GM12892 (cell line): ENCODE data around the gene ZER1.

Experiments
- POLR2A ChIP-seq: IDR thresholded peaks from 2 replicates; pipeline ENCODE4 v1.6.1; 2011; ENCODE audit warnings: low read depth, low read length, control low read depth
- POLR2AphosphoS5 ChIP-seq: IDR thresholded peaks from 2 replicates; pipeline ENCODE4 v1.6.1; 2011; ENCODE audit warnings: low read depth, low read length, control low read depth
- TAF1 ChIP-seq: IDR thresholded peaks from 2 replicates; pipeline ENCODE4 v1.6.1; 2011; ENCODE audit warnings: low read depth, mild to moderate bottlenecking, control low read depth, low read length, borderline replicate concordance

DNA sequence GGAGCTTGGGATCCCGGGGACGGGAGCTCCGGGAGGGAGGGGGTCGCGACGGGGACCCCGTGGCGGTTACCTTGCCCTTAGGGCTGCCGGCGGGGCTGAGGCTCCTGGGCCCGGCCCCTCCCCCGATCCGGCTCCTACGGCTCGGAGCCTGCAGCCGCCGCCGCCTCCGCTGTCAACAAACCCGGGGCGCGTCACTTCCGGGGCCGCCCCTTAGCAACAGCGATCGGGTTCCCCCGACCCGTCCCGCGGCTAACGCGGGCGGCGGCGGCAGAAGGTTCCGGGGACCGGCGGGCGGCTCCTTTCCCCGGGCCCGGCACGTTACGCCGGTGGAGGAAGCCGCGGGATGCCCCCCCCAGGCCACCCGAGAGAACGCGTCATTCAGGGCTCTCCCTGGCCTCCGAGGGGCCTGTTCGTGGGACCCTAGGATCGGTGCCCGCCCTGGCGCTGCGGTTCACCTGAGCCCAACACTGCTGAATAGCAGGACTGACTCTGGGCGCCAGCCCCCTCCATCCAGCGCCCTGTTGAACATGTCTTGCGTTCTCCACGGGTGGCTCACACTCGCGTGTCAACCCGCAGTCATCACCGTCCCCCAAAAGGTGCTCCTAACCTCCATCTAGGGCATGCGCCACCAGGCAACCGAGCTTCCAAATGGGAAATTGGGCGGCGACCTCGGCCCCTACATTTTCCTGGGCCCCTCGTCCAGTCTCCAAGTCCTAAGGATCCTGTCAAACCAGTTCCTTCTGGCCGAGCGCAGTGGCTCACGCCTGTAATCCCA is at the start of gene ZER1:
- TF ChIP-seq POLR2A (peak; percentile 72; the same call in 1 of the 2 replicates), POLR2AphosphoS5 (no peak), TAF1 (peak; percentile 79; the same call in 1 of the 2 replicates)
